Measurements from ENCODE around the gene SLC39A1. TPM values are rescaled to one million over a fixed set of nuclear protein-coding genes. Genes with fewer than 3 reads are reported as not detected.

SLC39A1 gene
- total and polyA plus RNA-seq, 2 of the 8 experiments (the other 6 are each of a cell fraction or from before 2014, with no cell fraction given): 238 to 337 TPM

GRCh38 chr1:153951183-153951582 is 12.2 kb downstream of the SLC39A1 start:
- Histone ChIP-seq H3K56ac (replicated peaks; ENCODE audit: insufficient read length, low read depth, low read length) (no peak overlapping the region), H3K18ac (ENCODE audit: extremely low read depth, low read length) (no peak overlapping the region), H2AK5ac (ENCODE audit: low read depth, low read length) (no peak overlapping the region), H2AFZ (ENCODE audit: low read length) (no peak overlapping the region), H3K4me1 (replicated peaks in 1 of 4; ENCODE audit: control insufficient read depth in 3 of 4, insufficient read depth in 4 of 4, low read length in 3 of 4) (0 out of 7 replicates have a peak, but pooled peaks cover 0 to 3% (median 0%) of the 10 kb centered on the region in 4 experiments), H3K23me2 (ENCODE audit: low read depth, low read length) (no peaks in the 10 kb centered on the region; the same call in 1 of the 2 replicates), H3K23ac (ENCODE audit: insufficient read length) (no peak overlapping the region), H3K27ac (ENCODE audit: low read depth, low read length) (no peak overlapping the region), H3K14ac (ENCODE audit: insufficient read length) (no peak overlapping the region), H3K27me3 (replicated peaks in 1 of 4; ENCODE audit: control insufficient read depth in 3 of 4, extremely low read depth in 1 of 4, insufficient read depth in 3 of 4, low read length in 3 of 4) (no peaks in the 10 kb centered on the region), H3K9ac (replicated peaks in 1 of 4; ENCODE audit: extremely low read depth in 1 of 4, low read depth in 3 of 4, low read length in 3 of 4) (no peak overlapping the region), H2BK20ac (ENCODE audit: low read length) (no peak overlapping the region), H2BK12ac (ENCODE audit: low read depth, low read length) (no peak overlapping the region), H3K4me2 (ENCODE audit: insufficient read depth in 1 of 2, low read depth in 2 of 2, low read length in 2 of 2) (no peak overlapping the region), H4K91ac (replicated peaks; ENCODE audit: insufficient read length, low read length) (no peak overlapping the region), H2BK5ac (ENCODE audit: low read depth, low read length) (no peak overlapping the region), H2BK120ac (replicated peaks; ENCODE audit: low read depth, low read length) (no peak overlapping the region), H3K36me3 (ENCODE audit: control insufficient read depth in 2 of 4, insufficient read depth in 4 of 4, low read length in 3 of 4) (peaks cover 7 to 30% (median 25%) of the 10 kb centered on the region in 4 experiments), H3K79me2 (ENCODE audit: control insufficient read depth in 1 of 2, insufficient read depth in 2 of 2, low read length in 2 of 2) (peaks cover 6 to 28% of the 10 kb centered on the region in 2 experiments), H3K79me1 (ENCODE audit: low read depth, low read length) (peaks cover 16% of the 10 kb centered on the region), H4K8ac (ENCODE audit: extremely low read depth, insufficient read depth, low read length) (no peak overlapping the region), H3K4me3 (ENCODE audit: extremely low read depth in 1 of 4, insufficient read depth in 2 of 4, low read depth in 3 of 4, low read length in 4 of 4) (no peak overlapping the region), H4K5ac (ENCODE audit: insufficient read length, low read depth, low read length) (no peak overlapping the region), H4K20me1 (replicated peaks in 1 of 2; ENCODE audit: control insufficient read depth in 1 of 2, insufficient read depth in 2 of 2, low read length in 2 of 2) (peaks cover 5 to 14% of the 10 kb centered on the region in 2 experiments), H3K9me3 (ENCODE audit: insufficient read depth in 2 of 2, low read depth in 1 of 2, low read length in 1 of 2) (no peaks in the 10 kb centered on the region), H2BK15ac (ENCODE audit: low read length) (no peak overlapping the region), H3K4ac (replicated peaks; ENCODE audit: insufficient read length, low read depth, low read length) (no peak overlapping the region)
- DNase-seq (ENCODE audit: low read depth in 1 of 2, low spot score in 2 of 2) (no peak), FAIRE-seq (no peak)
- CTCF ChIA-PET (ENCODE audit: partially characterized antibody): interaction anchor here (1.2 to 1.7 kb wide), 2 partner anchors 21 to 143 kb away, joined by 3 to 4 read pairs; no protein-coding TSS in a partner anchor
- POLR2A ChIA-PET (ENCODE audit: partially characterized antibody): interaction anchor here (0.6 to 4.7 kb wide), 6 partner anchors 10 to 47 kb away, joined by 3 to 19 read pairs (median 4); partner anchors contain the start of genes JTB, RPS27 and SLC39A1
- WGBS, 2 experiments (ENCODE audit: extremely low coverage in 1 of 2, insufficient coverage in 1 of 2, insufficient read length in 1 of 2, insufficient replicate concordance in 2 of 2, low coverage in 1 of 2, low lambda C conversion rate in 2 of 2, missing lambda C conversion rate in 1 of 2): 92% methylated on average over 9 of the region's 11 CpGs; no CpG with 5 or more reads in 1 of the 2 experiments
- no peak for TF ChIP-seq KDM1A (IDR thresholded peaks at IDR 0.05; ENCODE audit: borderline replicate concordance, low read length)
- TF ChIP-seq POLR2AphosphoS5 (IDR thresholded peaks at IDR 0.05; ENCODE audit: low read depth, low read length): no peak
- no peak for TF ChIP-seq CREB1 (IDR thresholded peaks at IDR 0.05)
- TF ChIP-seq CTCF (IDR thresholded peaks at IDR 0.05; ENCODE audit: control extremely low read depth in 1 of 3, insufficient read depth in 1 of 3, low read depth in 1 of 3, low read length in 3 of 3): no peak
- no peak for TF ChIP-seq SIRT6 (IDR thresholded peaks at IDR 0.05; ENCODE audit: low read length)
- no peak for TF ChIP-seq ATF3 (IDR thresholded peaks at IDR 0.05; ENCODE audit: insufficient read depth, low read depth, low read length)
- no peak for TF ChIP-seq SAP30 (IDR thresholded peaks at IDR 0.05; ENCODE audit: insufficient read depth, insufficient replicate concordance, low read length)
- TF ChIP-seq RFX5 (IDR thresholded peaks at IDR 0.05; ENCODE audit: borderline replicate concordance, low read depth, low read length): no peak
- no peak for TF ChIP-seq E2F6 (IDR thresholded peaks at IDR 0.05)
- no peak for TF ChIP-seq ASH2L (IDR thresholded peaks at IDR 0.05; ENCODE audit: low read length)
